NCI-H2196 treated with DMSO at 0.1 percent for 48 hours (cell line): ENCODE results near the gene GOLGA8S.
"Not testable (repeated sequence)": the region's sequence is repeated elsewhere in the genome, so short reads cannot be mapped to it uniquely, and the experiment has no call there.

Experiments used
- DNase-seq: peaks from one replicate; lab custom pipeline; 2025; ENCODE audit not compliant: unreplicated experiment; lab: John Stamatoyannopoulos, UW

Gene GOLGA8S

GRCh38 chr15:23395832-23396231 is 41.3 kb downstream of the GOLGA8S start:
- no peak for DNase-seq

- no peak for DNase-seq
Measured at GRCh38 chr15:23397779-23398178, 43.2 kb downstream of the GOLGA8S start.

GRCh38 chr15:23398357-23398756 is 43.8 kb downstream of the GOLGA8S start:
- not testable (repeated sequence) for DNase-seq

- DNase-seq, result not testable (repeated sequence)
Measured at GRCh38 chr15:23399207-23399606, 44.7 kb downstream of the GOLGA8S start.

GRCh38 chr15:23401627-23402026 is 47.1 kb downstream of the GOLGA8S start:
- no peak for DNase-seq

GRCh38 chr15:23402140-23402539 is 47.6 kb downstream of the GOLGA8S start:
- no peak for DNase-seq

GRCh38 chr15:23402544-23402943 is 48.0 kb downstream of the GOLGA8S start:
- no peak for DNase-seq

GRCh38 chr15:23403550-23403949 is 49.0 kb downstream of the GOLGA8S start:
- no peak for DNase-seq

GRCh38 chr15:23411841-23412240 is 57.3 kb downstream of the GOLGA8S start:
- no peak for DNase-seq

GRCh38 chr15:23412881-23413600 is 58.5 kb downstream of the GOLGA8S start:
- DNase-seq, result not testable (repeated sequence)
